Spleen (tissue), 11 donors: ENCODE measurements around the gene VANGL1. TPM values are rescaled to one million over a fixed set of nuclear protein-coding genes. Genes with fewer than 3 reads are reported as not detected.

Experiments
- DNase-seq: peaks from one replicate; pipeline ENCODE4 v3.0.0-alpha.2; 2020
- H3K27ac ChIP-seq, 8 donors: fragments of 200-600 bp; sonication (generic) in 7 of 8; 1 replicate in 4 of 8; 2 replicates in 4 of 8; pipeline versions ENCODE4 v1.5.0 to v1.8.0; 2016 to 2021; ENCODE audit warnings: inconsistent platforms in 4 of 8, mild to moderate bottlenecking in 4 of 8, moderate library complexity in 1 of 8
- H3K27me3 ChIP-seq, 7 donors: fragments of 200-600 bp; sonication (generic) in 6 of 7; replicated peaks in 1 of 7; 1 replicate in 4 of 7; 2 replicates in 3 of 7; pipeline versions ENCODE4 v1.5.0 to v1.8.0; 2016 to 2021; ENCODE audit warnings: inconsistent platforms in 3 of 7, mild to moderate bottlenecking in 1 of 7
- H3K36me3 ChIP-seq, 6 donors: fragments of 200-600 bp; sonication (generic) in 5 of 6; 1 replicate in 4 of 6; 2 replicates in 2 of 6; pipeline versions ENCODE4 v1.5.0 to v1.8.0; 2016 to 2021; ENCODE audit warnings: inconsistent platforms in 2 of 6
- H3K4me1 ChIP-seq, 6 donors: fragments of 200-600 bp; sonication (generic) in 5 of 6; 1 replicate in 3 of 6; 2 replicates in 3 of 6; pipeline versions ENCODE4 v1.5.0 to v1.8.0; 2016 to 2021; ENCODE audit warnings: inconsistent platforms in 3 of 6
- H3K4me3 ChIP-seq, 8 donors: fragments of 200-600 bp; sonication (generic) in 7 of 8; 1 replicate in 4 of 8; 2 replicates in 4 of 8; pipeline versions ENCODE4 v1.5.0 to v1.8.0; 2016 to 2021; ENCODE audit warnings: inconsistent platforms in 4 of 8, mild to moderate bottlenecking in 4 of 8, moderate library complexity in 2 of 8
- H3K9me3 ChIP-seq, 8 donors: fragments of 200-600 bp; sonication (generic) in 7 of 8; 1 replicate in 4 of 8; 2 replicates in 4 of 8; pipeline versions ENCODE4 v1.5.0 to v1.8.0; 2016 to 2021; ENCODE audit warnings: inconsistent platforms in 4 of 8
- POLR2A ChIP-seq, 3 donors: fragments of 450-650 bp; IDR thresholded peaks; one replicate each; pipeline ENCODE4 v1.5.1; 2017; ENCODE audit warnings: antibody characterized with exemption in 3 of 3, mild to moderate bottlenecking in 1 of 3
- POLR2AphosphoS5 ChIP-seq, 3 donors: sonication (generic); formaldehyde crosslinking; IDR thresholded peaks; one replicate each; pipeline ENCODE4 v1.5.1; 2017; ENCODE audit warnings: antibody characterized with exemption in 3 of 3
- WGBS, 5 donors: extraction: QIAGEN DNeasy Blood & Tissue Kit in 3 of 5; methylation state at CpG; one replicate each; pipeline versions ENCODE4 v1.1.5 to v1.1.7; 2013 to 2018; 5-methylcytosine and 5-hydroxymethylcytosine counted together
- intact Hi-C: fragments of 100-400 bp; cut with DNase I; formaldehyde crosslinking; loops from one replicate; pipeline ENCODE4 v1.15.0; 2023; ENCODE audit warnings: low total_unique reads
- polyA plus RNA-seq, 3 donors: library from polyadenylated mRNA; stranded (reverse); fragments of 200-250 nt; gene quantifications; one replicate each; pipeline ENCODE4 v1.2.1, GENCODE V29; 2013
- total RNA-seq, 7 donors: library from RNA; depleted of rRNA in 3 of 7; stranded (reverse); fragments of >200 nt in 3 of 7; fragmentation: NEBNext Ultra II Directional in 4 of 7; extraction: Animal tissue kit (Norgen Biotek cat#: 25700) in 4 of 7; gene quantifications; one replicate each; pipeline versions ENCODE4 v1.1.0 to v1.2.1, GENCODE V29; 2016 to 2021
- TF ChIP-seq, protein P1 (sequence below), 11 experiments: fragments of 200-600 bp in 7 of 11; fragments of 450-650 bp in 4 of 11; sonication (generic) in 4 of 11; IDR thresholded peaks in 8 of 11; conservative IDR thresholded peaks in 3 of 11; 1 replicate in 7 of 11; 2 replicates in 4 of 11; pipeline versions ENCODE4 v1.4.0 to v1.8.0; 2016 to 2021; ENCODE audit warnings: antibody characterized with exemption in 11 of 11, inconsistent platforms in 4 of 11, mild to moderate bottlenecking in 1 of 11
- donor health status: healthy with polysubstance abuse.
- donor health status: DM: no; HTN: no; CAD: no; lungs with moderate emphysema.
- donor health status: DM: no; HTN: no; CAD: no.
- donor health status: Bipolar disorder and iron deficiency.
- donor health status: healthy.
- donor health status: DM: no; HTN: no; CAD: no.
- donor health status: DM: yes; HTN: yes; CAD: no.

Gene VANGL1
- total and polyA plus RNA-seq, 10 donors, result 0.24 to 7.0 (median 4.3) TPM

DNA sequence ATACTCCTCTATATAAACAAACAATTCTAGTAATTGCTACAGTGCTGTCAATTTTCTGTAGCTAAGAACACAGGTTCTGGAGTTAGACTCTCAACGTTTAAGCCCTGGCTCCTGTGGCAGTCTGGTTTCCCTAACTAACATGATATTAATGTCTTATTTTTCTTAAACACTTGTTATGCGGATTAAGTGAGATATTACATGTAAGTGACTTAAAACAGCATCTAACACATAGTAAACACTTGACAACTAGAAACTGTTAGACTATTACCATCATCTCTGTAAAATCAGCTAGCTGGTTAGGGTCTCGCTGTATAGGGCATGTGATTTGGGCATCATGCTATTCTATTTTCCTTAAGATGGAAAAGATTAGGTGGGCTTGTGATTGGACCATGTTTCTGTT is 2.3 kb downstream of the VANGL1 start:
- no peaks in the 10 kb centered on the region for H3K36me3 ChIP-seq
- H3K4me3 ChIP-seq, result no peak overlapping the region
- 89 to 100% (median 95%) methylated on average over 3 of the region's 3 CpGs for whole genome bisulfite sequencing, 5 donors
- H3K4me1 ChIP-seq, result peaks cover 0 to 34% (median 10%) of the 10 kb centered on the region in 6 donors
- H3K9me3 ChIP-seq, result peaks cover 0 to 9% (median 3%) of the 10 kb centered on the region in 8 donors
- peaks cover 0 to 38% (median 5%) of the 10 kb centered on the region in 7 donors for H3K27me3 ChIP-seq
- DNase-seq, result no peak
- no peak overlapping the region for H3K27ac ChIP-seq
- no peak for TF ChIP-seq POLR2AphosphoS5 (IDR thresholded peaks at IDR 0.05)
- no peak for TF ChIP-seq POLR2A (IDR thresholded peaks at IDR 0.05)
- TF ChIP-seq, protein P1, sequence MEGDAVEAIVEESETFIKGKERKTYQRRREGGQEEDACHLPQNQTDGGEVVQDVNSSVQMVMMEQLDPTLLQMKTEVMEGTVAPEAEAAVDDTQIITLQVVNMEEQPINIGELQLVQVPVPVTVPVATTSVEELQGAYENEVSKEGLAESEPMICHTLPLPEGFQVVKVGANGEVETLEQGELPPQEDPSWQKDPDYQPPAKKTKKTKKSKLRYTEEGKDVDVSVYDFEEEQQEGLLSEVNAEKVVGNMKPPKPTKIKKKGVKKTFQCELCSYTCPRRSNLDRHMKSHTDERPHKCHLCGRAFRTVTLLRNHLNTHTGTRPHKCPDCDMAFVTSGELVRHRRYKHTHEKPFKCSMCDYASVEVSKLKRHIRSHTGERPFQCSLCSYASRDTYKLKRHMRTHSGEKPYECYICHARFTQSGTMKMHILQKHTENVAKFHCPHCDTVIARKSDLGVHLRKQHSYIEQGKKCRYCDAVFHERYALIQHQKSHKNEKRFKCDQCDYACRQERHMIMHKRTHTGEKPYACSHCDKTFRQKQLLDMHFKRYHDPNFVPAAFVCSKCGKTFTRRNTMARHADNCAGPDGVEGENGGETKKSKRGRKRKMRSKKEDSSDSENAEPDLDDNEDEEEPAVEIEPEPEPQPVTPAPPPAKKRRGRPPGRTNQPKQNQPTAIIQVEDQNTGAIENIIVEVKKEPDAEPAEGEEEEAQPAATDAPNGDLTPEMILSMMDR (IDR thresholded peaks at IDR 0.05 in 8 of 11, conservative IDR thresholded peaks at IDR 0.05 in 3 of 11), result no peak
- intact Hi-C loops, result no loop called here

DNA sequence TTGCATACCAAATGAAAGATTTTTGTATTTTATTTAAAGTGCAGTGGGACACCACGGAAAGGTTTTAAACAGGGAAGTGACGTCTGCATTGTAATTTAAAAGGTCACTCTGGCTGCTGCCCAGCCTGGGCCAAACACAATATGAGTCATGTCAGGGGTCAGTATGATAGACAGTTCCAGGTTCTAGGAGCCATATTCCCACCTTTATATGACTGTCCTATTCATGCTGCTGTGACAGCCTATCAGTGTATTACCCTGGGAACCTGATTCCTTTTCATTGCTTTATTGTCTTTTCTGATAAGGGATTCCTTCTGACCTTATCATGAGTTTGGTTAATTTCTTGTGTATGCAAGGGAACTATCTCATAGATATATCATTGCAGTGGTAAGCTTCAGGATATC is 5.3 kb downstream of the VANGL1 start:
- H3K27me3 ChIP-seq, result peaks cover 0 to 12% (median 2%) of the 10 kb centered on the region in 7 donors
- H3K36me3 ChIP-seq, result peaks cover 0 to 4% (median 0%) of the 10 kb centered on the region in 6 donors
- no peak for DNase-seq
- H3K4me3 ChIP-seq, result no peak overlapping the region
- intact Hi-C loops, result no loop called here
- no peak for TF ChIP-seq POLR2A (IDR thresholded peaks at IDR 0.05)
- no peak for TF ChIP-seq POLR2AphosphoS5 (IDR thresholded peaks at IDR 0.05)
- H3K4me1 ChIP-seq, result peaks cover 0 to 37% (median 10%) of the 10 kb centered on the region in 6 donors
- H3K9me3 ChIP-seq, result no peaks in the 10 kb centered on the region
- H3K27ac ChIP-seq, result no peak overlapping the region
- 61 to 77% (median 64%) methylated on average over 2 of the region's 2 CpGs for WGBS, 5 donors

DNA sequence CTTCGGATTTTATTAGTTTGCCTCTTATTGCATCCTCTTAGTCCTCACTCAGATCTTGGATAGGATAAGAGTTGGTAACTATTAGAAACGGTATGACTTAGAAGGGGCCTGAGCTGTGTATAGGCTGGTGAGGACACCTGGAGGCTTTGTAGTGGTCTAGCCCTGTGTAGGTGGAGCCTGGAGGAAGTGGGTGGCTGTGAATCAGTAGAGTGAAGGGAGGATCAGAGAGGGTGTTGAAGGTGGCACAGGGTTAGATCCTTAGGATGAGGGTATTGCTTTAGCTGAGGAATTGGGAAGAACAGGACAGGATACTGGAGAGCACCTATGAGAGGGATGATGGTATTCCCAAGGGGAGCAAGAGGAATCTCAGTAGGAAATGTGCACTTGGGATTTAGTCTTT is 5.7 kb downstream of the VANGL1 start:
- Histone ChIP-seq H3K4me3 (no peak overlapping the region), H3K36me3 (peaks cover 0 to 7% (median 0%) of the 10 kb centered on the region in 6 donors), H3K4me1 (peaks cover 0 to 32% (median 6%) of the 10 kb centered on the region in 6 donors), H3K27me3 (peaks cover 0 to 7% (median 0%) of the 10 kb centered on the region in 7 donors), H3K9me3 (no peaks in the 10 kb centered on the region), H3K27ac (no peak overlapping the region)
- intact Hi-C loops, result no loop called here
- no peak for TF ChIP-seq POLR2A (IDR thresholded peaks at IDR 0.05)
- TF ChIP-seq, protein P1 (IDR thresholded peaks at IDR 0.05 in 8 of 11, conservative IDR thresholded peaks at IDR 0.05 in 3 of 11), result no peak
- no peak for TF ChIP-seq POLR2AphosphoS5 (IDR thresholded peaks at IDR 0.05)
- 57 to 75% (median 67%) methylated on average over 2 of the region's 2 CpGs for WGBS, 5 donors
- DNase-seq, result no peak

DNA sequence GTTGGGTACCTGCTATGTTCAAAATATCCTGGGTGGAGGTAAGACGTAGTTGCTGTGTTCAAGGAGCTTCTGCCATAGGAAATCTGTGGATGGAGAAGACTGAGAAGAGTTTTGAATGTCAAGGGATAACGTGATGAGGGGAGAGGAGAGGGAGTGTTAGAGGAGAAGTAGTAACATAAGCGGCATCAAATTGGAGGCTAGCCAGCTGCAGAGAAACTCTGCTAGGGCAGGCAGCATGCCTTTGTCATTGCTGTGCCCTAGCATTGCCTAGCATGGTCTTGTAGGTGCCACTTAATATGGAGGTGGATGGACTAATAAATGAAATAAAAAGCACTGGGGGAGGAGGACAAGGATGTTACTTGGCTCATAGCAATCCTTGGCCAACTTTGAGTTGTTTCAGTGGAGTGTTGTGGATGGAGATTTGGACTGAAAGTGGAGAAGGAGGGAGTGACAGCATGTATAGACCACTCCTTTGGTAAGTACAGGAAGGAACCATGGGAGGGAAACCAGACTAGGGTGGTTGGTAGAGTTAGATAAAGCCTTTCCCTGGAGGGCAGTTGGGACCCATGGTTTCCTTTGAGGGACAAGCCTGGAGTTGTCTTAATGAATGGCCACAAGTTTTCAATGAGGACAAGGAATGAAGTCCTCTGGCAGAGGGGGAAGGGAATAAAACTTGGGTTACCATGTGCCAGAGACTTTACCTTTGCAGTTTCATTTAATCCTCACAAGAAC is 6.3 kb downstream of the VANGL1 start:
- DNase-seq, result no peak
- Histone ChIP-seq H3K4me3 (no peak overlapping the region), H3K27me3 (peaks cover 0 to 1% (median 0%) of the 10 kb centered on the region in 7 donors), H3K4me1 (peaks cover 0 to 26% (median under 1%) of the 10 kb centered on the region in 6 donors), H3K36me3 (peaks cover 0 to 8% (median 0%) of the 10 kb centered on the region in 6 donors), H3K27ac (no peak overlapping the region), H3K9me3 (no peaks in the 10 kb centered on the region)
- intact Hi-C loops, result no loop called here
- 33 to 88% (median 70%) methylated on average over 3 of the region's 3 CpGs for WGBS, 5 donors
- TF ChIP-seq POLR2AphosphoS5 (IDR thresholded peaks at IDR 0.05), result no peak
- TF ChIP-seq, protein P1 (IDR thresholded peaks at IDR 0.05 in 8 of 11, conservative IDR thresholded peaks at IDR 0.05 in 3 of 11), result no peak
- no peak for TF ChIP-seq POLR2A (IDR thresholded peaks at IDR 0.05)
